ENCODE measurements around the gene TTBK2. TPM values are rescaled to one million over a fixed set of nuclear protein-coding genes. Genes with fewer than 3 reads are reported as not detected.

TTBK2 gene
- total RNA-seq, 1 experiment from 2014 or later = 10.6 TPM

DNA sequence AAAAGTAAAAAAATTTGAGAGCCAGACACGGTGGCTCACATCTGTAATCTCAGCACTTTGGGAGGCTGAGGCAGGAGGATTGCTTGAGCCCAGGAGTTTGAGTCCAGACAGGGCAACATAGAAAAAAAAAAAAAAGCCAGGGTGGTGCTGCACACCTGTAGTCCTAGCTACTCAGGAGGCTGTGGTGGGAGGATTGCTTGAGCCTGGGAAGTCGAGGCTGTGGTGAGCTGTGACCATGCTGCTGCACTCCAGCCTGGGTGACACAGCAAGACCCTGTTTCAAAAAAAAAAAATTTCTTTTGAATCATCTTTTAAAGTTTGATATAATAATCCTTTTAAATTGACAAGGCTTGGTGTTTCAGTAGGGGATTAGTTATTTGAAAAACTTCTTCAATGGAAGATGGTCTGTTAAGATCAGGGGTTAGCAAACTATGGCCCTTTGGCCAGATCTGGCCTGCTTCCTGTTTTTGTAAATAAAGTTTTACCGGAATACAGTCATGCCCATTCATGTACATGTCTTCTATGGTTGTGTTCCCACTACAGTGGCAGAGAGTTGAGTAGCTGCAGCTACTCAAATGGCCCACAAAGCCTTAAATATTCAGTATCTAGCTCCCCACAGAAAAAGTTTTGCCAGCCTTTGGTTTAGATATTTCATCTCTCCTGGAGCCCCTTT lies 212.6 kb downstream of the TTBK2 start:
- Histone ChIP-seq H3K9me3 (ENCODE audit: control insufficient read depth in 1 of 2, insufficient read depth in 1 of 2, low read depth in 1 of 2, low read length in 2 of 2) (no peaks in the 10 kb centered on the region), H3K36me3 (ENCODE audit: control insufficient read depth in 1 of 2, insufficient read depth in 2 of 2, low read length in 2 of 2) (no peaks in the 10 kb centered on the region), H4K20me1 (ENCODE audit: insufficient read depth) (no peaks in the 10 kb centered on the region), H3K4me1 (ENCODE audit: control insufficient read depth in 1 of 2, insufficient read depth in 2 of 2, low read length in 2 of 2) (0 out of 4 replicates have a peak, but pooled peaks cover 0 to 3% of the 10 kb centered on the region in 2 experiments), H3K4me3 (replicated peaks in 1 of 2; ENCODE audit: low read depth in 1 of 2, low read length in 2 of 2) (no peak overlapping the region), H3K27me3 (ENCODE audit: insufficient read depth, low read length) (no peaks in the 10 kb centered on the region), H3K4me2 (ENCODE audit: low read length) (no peak overlapping the region), H2AFZ (ENCODE audit: low read depth, low read length, poor library complexity, severe bottlenecking) (no peak overlapping the region), H3K9me2 (ENCODE audit: insufficient read depth) (no peaks in the 10 kb centered on the region), H3K27ac (ENCODE audit: low read depth, low read length) (no peak overlapping the region), H3K9ac (ENCODE audit: low read length) (no peak overlapping the region), H3K79me2 (ENCODE audit: insufficient read depth, low read length) (no peaks in the 10 kb centered on the region)
- CTCF ChIA-PET = no interaction called here
- ATAC-seq (no peak), DNase-seq (ENCODE audit: low read depth, low spot score) (no peak)
- RAD21 ChIA-PET (ENCODE audit: low non-redundant PET in 1 of 2, low total read pairs in 2 of 2, uncharacterized antibody in 2 of 2, unreplicated experiment in 2 of 2) = no interaction called here
- POLR2A ChIA-PET = no interaction called here
- no TSS peak for BruUV-seq (replicated peaks)
- intact Hi-C loops (cut with micrococcal nuclease) = loop anchor here (10.0 kb wide), 1 partner anchor 577 kb away; no protein-coding TSS in a partner anchor
- TF ChIP-seq SP1 (IDR thresholded peaks at IDR 0.05; ENCODE audit: low read depth) (no peak), ZBTB33 (IDR thresholded peaks at IDR 0.05; ENCODE audit: extremely low read depth, insufficient replicate concordance, low read length) (no peak), CEBPB (IDR thresholded peaks at IDR 0.05; ENCODE audit: low read depth) (no peak), POLR2AphosphoS5 (IDR thresholded peaks at IDR 0.05; ENCODE audit: low read depth, low read length) (no peak), ATF3 (IDR thresholded peaks at IDR 0.05) (no peak), EZH2 (IDR thresholded peaks at IDR 0.05) (no peak), JUND (IDR thresholded peaks at IDR 0.05) (no peak), EGR1 (IDR thresholded peaks at IDR 0.05; ENCODE audit: low read depth) (no peak), YY1 (IDR thresholded peaks at IDR 0.05; ENCODE audit: extremely low read depth, insufficient replicate concordance, low read depth, low read length) (no peak), ELF1 (IDR thresholded peaks at IDR 0.05; ENCODE audit: borderline replicate concordance, low read depth) (no peak), TCF7L2 (IDR thresholded peaks at IDR 0.05; ENCODE audit: borderline replicate concordance, extremely low read depth, insufficient read depth, insufficient read length) (no peak), POLR2A (IDR thresholded peaks at IDR 0.05; ENCODE audit: borderline replicate concordance, extremely low read depth, insufficient read depth, insufficient read length) (no peak), EZH2phosphoT487 (IDR thresholded peaks at IDR 0.05; ENCODE audit: borderline replicate concordance) (no peak), FOSL1 (IDR thresholded peaks at IDR 0.05; ENCODE audit: low read depth) (no peak), RAD21 (IDR thresholded peaks at IDR 0.05; ENCODE audit: low read depth) (no peak), ZFX (IDR thresholded peaks at IDR 0.05) (no peak), SIN3A (IDR thresholded peaks at IDR 0.05; ENCODE audit: low read depth) (no peak), CBX3 (IDR thresholded peaks at IDR 0.05; ENCODE audit: low read depth) (no peak)
- TF ChIP-seq, protein P1, sequence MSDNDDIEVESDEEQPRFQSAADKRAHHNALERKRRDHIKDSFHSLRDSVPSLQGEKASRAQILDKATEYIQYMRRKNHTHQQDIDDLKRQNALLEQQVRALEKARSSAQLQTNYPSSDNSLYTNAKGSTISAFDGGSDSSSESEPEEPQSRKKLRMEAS (IDR thresholded peaks at IDR 0.05) = no peak
- TF ChIP-seq, protein P2, sequence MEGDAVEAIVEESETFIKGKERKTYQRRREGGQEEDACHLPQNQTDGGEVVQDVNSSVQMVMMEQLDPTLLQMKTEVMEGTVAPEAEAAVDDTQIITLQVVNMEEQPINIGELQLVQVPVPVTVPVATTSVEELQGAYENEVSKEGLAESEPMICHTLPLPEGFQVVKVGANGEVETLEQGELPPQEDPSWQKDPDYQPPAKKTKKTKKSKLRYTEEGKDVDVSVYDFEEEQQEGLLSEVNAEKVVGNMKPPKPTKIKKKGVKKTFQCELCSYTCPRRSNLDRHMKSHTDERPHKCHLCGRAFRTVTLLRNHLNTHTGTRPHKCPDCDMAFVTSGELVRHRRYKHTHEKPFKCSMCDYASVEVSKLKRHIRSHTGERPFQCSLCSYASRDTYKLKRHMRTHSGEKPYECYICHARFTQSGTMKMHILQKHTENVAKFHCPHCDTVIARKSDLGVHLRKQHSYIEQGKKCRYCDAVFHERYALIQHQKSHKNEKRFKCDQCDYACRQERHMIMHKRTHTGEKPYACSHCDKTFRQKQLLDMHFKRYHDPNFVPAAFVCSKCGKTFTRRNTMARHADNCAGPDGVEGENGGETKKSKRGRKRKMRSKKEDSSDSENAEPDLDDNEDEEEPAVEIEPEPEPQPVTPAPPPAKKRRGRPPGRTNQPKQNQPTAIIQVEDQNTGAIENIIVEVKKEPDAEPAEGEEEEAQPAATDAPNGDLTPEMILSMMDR (IDR thresholded peaks at IDR 0.05 in 2 of 3, conservative IDR thresholded peaks at IDR 0.05 in 1 of 3; ENCODE audit: borderline replicate concordance in 1 of 3, insufficient read depth in 1 of 3, low read depth in 2 of 3, low read length in 2 of 3) = no peak
